HAP-1 (cell line): ENCODE data around the gene ATXN3.

ENCODE experiments used
- DNase-seq, 2 experiments: peaks; one replicate each; pipeline ENCODE4 v3.0.0-alpha.2; 2016 to 2020; ENCODE audit warnings: low spot score in 2 of 2
- H3K27me3 ChIP-seq: fragments of 250-450 bp; sonication (Bioruptor Pico); 2 replicates; pipeline ENCODE4 v1.5.1; 2020; ENCODE audit warnings: low read depth, mild to moderate bottlenecking, moderate library complexity
- H3K36me3 ChIP-seq: fragments of 250-450 bp; sonication (Bioruptor Pico); replicated peaks from 2 replicates; pipeline ENCODE4 v1.5.1; 2020; ENCODE audit warnings: mild to moderate bottlenecking
- H3K4me1 ChIP-seq: fragments of 250-450 bp; sonication (Bioruptor Pico); 2 replicates; pipeline ENCODE4 v1.5.1; 2020; ENCODE audit warnings: mild to moderate bottlenecking
- H3K4me3 ChIP-seq: fragments of 250-450 bp; sonication (Bioruptor Pico); 2 replicates; pipeline ENCODE4 v1.5.1; 2020; ENCODE audit warnings: mild to moderate bottlenecking, moderate library complexity
- H3K9me3 ChIP-seq: fragments of 250-450 bp; sonication (Bioruptor Pico); 2 replicates; pipeline ENCODE4 v1.5.1; 2020; ENCODE audit warnings: mild to moderate bottlenecking, moderate library complexity
- in situ Hi-C: fragments of 300-500 bp; cut with MboI; formaldehyde crosslinking; loops from 3 replicates; pipeline ENCODE4 v1.14.3; 2020; ENCODE audit warnings: low sequenced_read_pairs, inconsistent platforms, mixed read lengths

Gene ATXN3

DNA sequence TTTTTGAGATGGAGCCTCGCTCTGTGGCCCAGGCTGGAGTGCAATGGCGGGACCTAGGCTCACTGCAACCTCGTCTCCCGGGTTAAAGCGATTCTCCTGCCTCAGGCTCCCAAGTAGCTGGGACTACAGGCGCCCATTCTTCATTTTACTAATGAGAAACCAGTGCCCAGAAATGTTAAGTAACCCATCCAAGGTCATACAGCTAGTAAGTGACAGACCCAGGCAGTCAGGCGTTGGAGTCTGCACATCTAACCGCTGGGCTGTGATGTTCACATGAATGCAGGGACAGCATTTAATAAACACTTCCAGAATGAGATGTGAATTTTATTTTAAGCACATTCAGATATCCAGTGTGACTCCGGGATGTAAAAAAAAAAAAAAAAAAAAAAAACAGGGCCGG is 65.2 kb downstream of the ATXN3 start:
- DNase-seq: no peak
- Histone ChIP-seq H3K27me3 (no peaks in the 10 kb centered on the region), H3K4me3 (peak overlapping the region; percentile 90), H3K36me3 (no peaks in the 10 kb centered on the region; the same call in 1 of the 2 replicates), H3K4me1 (peaks cover 19% of the 10 kb centered on the region), H3K9me3 (no peaks in the 10 kb centered on the region)
- in situ Hi-C loops: no loop called here

DNA sequence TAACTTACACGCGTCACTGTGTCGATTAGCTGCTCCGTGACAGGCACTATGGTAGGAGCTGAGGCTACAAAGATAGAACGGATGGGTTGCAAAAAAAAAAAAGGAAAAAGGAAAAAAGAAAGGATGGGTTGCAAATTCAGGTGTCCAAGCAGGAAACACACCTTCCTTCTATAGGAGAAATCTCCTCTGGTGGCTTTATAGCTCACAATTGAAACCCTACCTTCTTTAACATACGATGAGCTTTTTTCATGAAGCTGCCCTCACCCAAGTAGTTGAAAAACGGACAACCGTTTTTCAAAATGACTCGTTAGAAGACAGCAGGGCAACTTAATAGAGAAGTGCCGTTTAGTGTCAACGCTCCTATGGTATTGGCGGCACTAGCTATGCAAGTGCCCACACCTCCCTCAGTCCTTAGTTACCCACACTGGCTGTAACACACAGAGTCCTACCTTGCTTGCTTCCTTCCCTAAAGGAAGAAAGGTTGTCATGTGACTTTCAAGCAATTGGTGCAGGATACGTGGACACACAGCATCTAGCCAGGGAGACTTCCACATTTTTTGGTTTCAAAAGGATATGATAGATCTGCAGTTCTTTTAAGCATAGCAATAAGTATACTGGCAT is 65.8 kb downstream of the ATXN3 start:
- in situ Hi-C loops: no loop called here
- Histone ChIP-seq H3K4me1 (peaks cover 23% of the 10 kb centered on the region), H3K4me3 (peak overlapping the region; percentile 90), H3K27me3 (no peaks in the 10 kb centered on the region), H3K36me3 (no peaks in the 10 kb centered on the region; the same call in 1 of the 2 replicates), H3K9me3 (no peaks in the 10 kb centered on the region)
- DNase-seq: peak; percentile 17 to 19

- Histone ChIP-seq H3K36me3 (no peaks in the 10 kb centered on the region; the same call in 1 of the 2 replicates), H3K9me3 (no peaks in the 10 kb centered on the region), H3K4me1 (peaks cover 23% of the 10 kb centered on the region), H3K27me3 (no peaks in the 10 kb centered on the region), H3K4me3 (peak within 1 kb of the TSS; percentile 90)
- DNase-seq: peak; percentile 84 to 94
- in situ Hi-C loops: no loop called here
Measured at GRCh38 chr14:92039719-92040430, 66.5 kb downstream of the ATXN3 start, which contains the start of gene TRIP11. Gene TRIP11, minus strand, starts transcription at chr14:92040059. Its CDS starts 374 bp downstream, at chr14:92039685.

GRCh38 chr14:92039063-92039718 is 67.2 kb downstream of the ATXN3 start:
- DNase-seq: peak; percentile 78 to 83
- Histone ChIP-seq H3K36me3 (no peaks in the 10 kb centered on the region; the same call in 1 of the 2 replicates), H3K4me3 (peak overlapping the region; percentile 90), H3K4me1 (peaks cover 23% of the 10 kb centered on the region), H3K27me3 (no peaks in the 10 kb centered on the region), H3K9me3 (no peaks in the 10 kb centered on the region)
- in situ Hi-C loops: no loop called here

GRCh38 chr14:92037989-92038388 is 68.4 kb downstream of the ATXN3 start:
- in situ Hi-C loops: no loop called here
- Histone ChIP-seq H3K4me3 (peak overlapping the region; percentile 90), H3K36me3 (peaks cover 2% of the 10 kb centered on the region), H3K4me1 (peaks cover 23% of the 10 kb centered on the region), H3K9me3 (no peaks in the 10 kb centered on the region), H3K27me3 (no peaks in the 10 kb centered on the region)
- no peak for DNase-seq

DNA sequence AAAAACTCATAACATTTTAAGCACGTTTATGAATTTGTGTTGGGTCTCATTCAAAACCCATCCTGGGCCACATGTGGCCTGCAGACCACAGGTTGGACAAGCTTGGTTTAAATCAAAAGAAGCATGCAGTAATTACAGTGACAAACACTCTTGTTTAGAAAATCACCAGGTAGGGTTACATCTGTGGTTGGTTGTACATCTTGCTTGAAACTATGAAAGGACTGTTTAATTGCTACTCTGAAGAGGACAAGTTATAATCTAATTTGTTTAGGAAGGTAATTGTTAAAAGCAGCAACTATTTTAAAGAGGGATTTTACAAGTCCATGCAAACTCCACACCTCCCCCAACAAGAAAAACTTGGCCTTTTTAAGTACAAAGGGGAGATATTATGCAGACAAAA is 70.5 kb downstream of the ATXN3 start:
- in situ Hi-C loops: no loop called here
- no peak for DNase-seq
- no peak overlapping the region for H3K4me3 ChIP-seq
- no peaks in the 10 kb centered on the region for H3K9me3 ChIP-seq
- no peaks in the 10 kb centered on the region for H3K27me3 ChIP-seq
- peaks cover 16% of the 10 kb centered on the region for H3K36me3 ChIP-seq
- peaks cover 21% of the 10 kb centered on the region for H3K4me1 ChIP-seq

- H3K4me1 ChIP-seq: peaks cover 18% of the 10 kb centered on the region
- in situ Hi-C loops: no loop called here
- no peak for DNase-seq
- peaks cover 24% of the 10 kb centered on the region for H3K36me3 ChIP-seq
- no peaks in the 10 kb centered on the region for H3K9me3 ChIP-seq
- H3K27me3 ChIP-seq: no peaks in the 10 kb centered on the region
- no peak overlapping the region for H3K4me3 ChIP-seq
Measured at GRCh38 chr14:92033906-92034687, 72.3 kb downstream of the ATXN3 start.

DNA sequence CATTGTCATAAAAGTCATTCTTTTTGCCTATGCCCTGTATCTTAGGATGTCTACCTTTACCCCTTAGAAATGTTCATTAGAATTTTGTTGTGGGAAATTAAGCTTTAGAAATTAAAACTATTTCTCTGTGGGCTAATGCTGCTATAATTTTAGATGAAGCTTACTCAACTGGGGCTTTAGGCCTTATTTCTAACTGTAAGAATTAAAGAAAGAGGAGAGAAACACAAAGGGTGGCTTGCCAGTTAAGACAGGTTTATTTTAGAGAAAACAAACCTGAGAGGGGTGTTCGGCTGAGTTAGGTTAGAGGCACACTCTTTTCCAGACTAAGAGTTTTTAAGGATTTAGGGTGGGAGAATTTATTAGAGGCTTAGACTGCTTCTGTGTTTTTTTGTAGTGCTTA is 72.9 kb downstream of the ATXN3 start:
- H3K9me3 ChIP-seq: no peaks in the 10 kb centered on the region
- in situ Hi-C loops: no loop called here
- DNase-seq: no peak
- peaks cover 24% of the 10 kb centered on the region for H3K36me3 ChIP-seq
- no peaks in the 10 kb centered on the region for H3K27me3 ChIP-seq
- H3K4me1 ChIP-seq: peaks cover 16% of the 10 kb centered on the region
- no peak overlapping the region for H3K4me3 ChIP-seq

- H3K36me3 ChIP-seq: peaks cover 18% of the 10 kb centered on the region
- H3K4me1 ChIP-seq: no peaks in the 10 kb centered on the region
- DNase-seq: no peak
- no peaks in the 10 kb centered on the region for H3K27me3 ChIP-seq
- in situ Hi-C loops: no loop called here
- no peak overlapping the region for H3K4me3 ChIP-seq
- H3K9me3 ChIP-seq: no peaks in the 10 kb centered on the region
Measured at GRCh38 chr14:92026548-92027190, 79.7 kb downstream of the ATXN3 start.

DNA sequence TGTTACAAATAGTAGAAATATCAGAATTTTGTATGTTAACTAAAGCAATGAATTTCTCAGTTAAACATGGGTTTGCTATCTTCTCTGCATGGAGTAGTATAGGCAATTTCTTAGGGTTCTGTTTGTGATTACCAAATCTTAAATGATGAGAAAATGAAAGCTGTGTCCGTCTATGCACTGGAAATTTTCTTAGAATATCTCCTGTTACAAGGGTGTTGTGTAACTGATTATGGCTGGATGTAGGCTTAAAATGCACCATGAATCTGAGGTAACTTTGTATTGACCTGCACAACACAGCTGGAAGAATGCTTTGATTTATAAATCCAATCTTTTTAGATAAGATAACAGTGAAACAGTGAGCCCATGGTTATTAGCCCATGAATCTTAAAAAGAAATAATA is 84.3 kb downstream of the ATXN3 start:
- no peak for DNase-seq
- Histone ChIP-seq H3K9me3 (no peaks in the 10 kb centered on the region), H3K36me3 (peaks cover 9% of the 10 kb centered on the region), H3K4me3 (no peak overlapping the region), H3K27me3 (no peaks in the 10 kb centered on the region), H3K4me1 (no peaks in the 10 kb centered on the region)
- in situ Hi-C loops: no loop called here

- no peak for DNase-seq
- peaks cover 9% of the 10 kb centered on the region for H3K36me3 ChIP-seq
- H3K4me3 ChIP-seq: no peak overlapping the region
- H3K4me1 ChIP-seq: no peaks in the 10 kb centered on the region
- in situ Hi-C loops: no loop called here
- H3K27me3 ChIP-seq: no peaks in the 10 kb centered on the region
- H3K9me3 ChIP-seq: no peaks in the 10 kb centered on the region
Measured at GRCh38 chr14:92021523-92021922, 84.9 kb downstream of the ATXN3 start.

GRCh38 chr14:92014040-92014439 is 92.3 kb downstream of the ATXN3 start:
- no peak overlapping the region for H3K4me3 ChIP-seq
- peaks cover 19% of the 10 kb centered on the region for H3K36me3 ChIP-seq
- no peak for DNase-seq
- in situ Hi-C loops: no loop called here
- no peaks in the 10 kb centered on the region for H3K27me3 ChIP-seq
- no peaks in the 10 kb centered on the region for H3K9me3 ChIP-seq
- peaks cover 12% of the 10 kb centered on the region for H3K4me1 ChIP-seq

DNA sequence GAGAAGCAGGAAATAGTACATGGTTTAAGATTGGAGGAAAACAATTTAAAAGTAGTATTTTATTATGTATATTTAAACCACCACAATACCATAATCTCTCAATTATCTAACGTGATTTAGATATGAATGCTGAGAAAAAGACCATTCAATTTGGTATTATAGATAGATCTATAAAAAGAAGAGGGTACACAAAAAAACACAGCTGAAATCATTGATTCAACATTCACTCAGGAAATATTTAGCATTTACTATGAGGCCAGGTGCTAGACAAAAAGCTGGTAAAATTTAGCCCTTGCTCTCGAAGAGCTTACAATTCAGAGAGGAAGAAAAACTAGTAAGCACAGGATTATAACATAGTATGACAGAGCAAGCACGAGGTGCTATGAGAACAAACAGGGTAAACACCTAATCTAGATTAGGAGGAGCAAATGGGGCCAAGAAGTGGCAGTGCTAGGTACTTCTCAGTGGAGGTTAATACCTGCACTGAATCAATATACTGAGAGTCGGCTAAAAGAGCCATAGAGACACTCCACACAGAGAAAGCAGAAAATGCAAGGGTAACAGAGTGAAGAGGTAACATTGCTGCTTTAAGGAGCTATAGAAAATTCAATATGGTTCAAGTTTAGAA is 94.1 kb downstream of the ATXN3 start:
- peaks cover 24% of the 10 kb centered on the region for H3K36me3 ChIP-seq
- no peak overlapping the region for H3K4me3 ChIP-seq
- peak; percentile 32 to 93 for DNase-seq
- in situ Hi-C loops: no loop called here
- no peaks in the 10 kb centered on the region for H3K9me3 ChIP-seq
- H3K4me1 ChIP-seq: peaks cover 12% of the 10 kb centered on the region
- no peaks in the 10 kb centered on the region for H3K27me3 ChIP-seq
